ENCODE data around the gene NDUFS8.

The NDUFS8 gene

GRCh38 chr11:68003846-68004550 lies 26.5 kb upstream of the NDUFS8 start, which contains the start of gene UNC93B1:
TSS of gene UNC93B1 (minus strand) at chr11:68004097. CDS start at chr11:68004043, 54 bp downstream.
- peak; percentile 69 to 73 for DNase-seq

DNA sequence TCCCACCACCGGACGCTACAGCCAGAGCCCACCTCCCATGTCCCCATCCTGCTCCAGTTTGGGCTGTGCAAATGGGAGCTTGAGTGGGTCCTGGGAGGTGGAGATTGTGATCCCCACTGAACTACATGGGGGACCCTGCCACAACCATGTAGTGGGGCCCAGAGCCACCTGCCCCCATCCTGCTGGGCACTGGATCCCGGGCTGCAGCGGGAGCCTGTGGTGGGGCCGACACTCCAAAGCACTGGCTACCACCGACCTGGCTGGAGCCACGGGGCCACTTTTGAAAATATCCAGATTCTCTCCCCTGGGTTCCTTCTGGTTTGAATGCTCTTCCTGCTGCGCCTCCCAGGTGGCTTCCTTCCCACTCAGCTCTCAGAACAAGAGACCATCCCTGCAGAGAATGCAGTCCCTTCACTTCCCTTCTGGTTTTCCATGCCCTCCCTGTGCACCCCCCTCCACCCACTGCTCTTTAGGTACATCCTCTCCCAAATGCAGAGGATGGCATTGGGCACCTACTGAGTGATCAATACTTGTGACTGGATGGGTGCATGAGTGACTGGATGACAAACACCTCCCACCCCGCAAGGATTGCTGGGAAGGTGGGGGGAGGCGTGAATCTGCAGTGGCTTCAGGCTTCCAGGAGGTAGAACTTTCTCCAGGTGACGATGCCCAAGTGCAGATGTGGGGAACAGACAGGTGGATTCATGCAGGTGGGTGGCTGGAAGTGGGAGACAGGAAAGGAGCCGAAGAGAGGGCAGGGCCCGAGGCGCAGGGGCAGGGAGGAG lies 25.7 kb upstream of the NDUFS8 start:
- DNase-seq, result no peak

GRCh38 chr11:68006606-68007166 lies 23.8 kb upstream of the NDUFS8 start:
- DNase-seq, result no peak

DNA sequence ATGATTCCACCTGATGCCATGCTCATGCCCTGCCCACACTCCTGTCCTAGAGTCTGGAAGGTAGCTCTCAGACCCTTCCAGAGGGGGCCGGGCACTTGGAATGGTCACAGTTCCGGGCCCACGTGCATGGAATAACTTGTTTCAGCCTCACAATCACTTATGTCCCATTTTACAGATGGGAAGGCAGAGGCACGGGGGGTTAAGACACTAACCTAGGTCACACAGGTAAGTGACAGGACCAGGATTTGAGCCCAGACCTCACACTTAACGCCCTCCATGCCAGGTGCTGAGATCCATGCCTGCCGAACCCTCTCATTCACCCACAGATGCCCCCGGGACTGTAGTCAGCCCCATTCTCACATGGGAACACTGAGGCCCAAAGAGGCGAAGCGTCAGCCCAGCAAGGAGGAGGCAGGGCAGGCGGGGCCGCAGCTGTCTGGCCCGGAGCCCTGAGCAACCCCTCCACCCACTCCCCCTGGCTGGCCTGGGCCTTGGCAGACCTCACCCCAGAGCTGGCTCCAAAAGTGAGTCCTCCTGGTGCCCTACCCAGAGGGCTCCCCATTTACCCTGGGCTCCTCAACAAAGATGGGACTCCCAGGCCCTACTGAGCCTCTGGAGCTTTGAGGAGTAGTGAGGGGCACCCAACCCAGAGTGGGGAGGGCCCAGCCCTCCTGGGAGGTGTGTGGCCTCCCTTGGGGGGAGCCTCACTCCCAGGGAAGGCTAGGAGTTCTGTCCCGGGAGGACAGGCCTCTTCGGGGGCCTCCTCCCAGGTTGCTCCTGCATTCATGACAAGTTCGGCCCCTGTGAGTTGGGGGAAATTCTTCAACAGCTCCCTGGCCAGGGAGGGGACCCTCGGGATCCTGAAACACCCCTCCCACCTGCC lies 22.7 kb upstream of the NDUFS8 start:
- no peak for DNase-seq

DNA sequence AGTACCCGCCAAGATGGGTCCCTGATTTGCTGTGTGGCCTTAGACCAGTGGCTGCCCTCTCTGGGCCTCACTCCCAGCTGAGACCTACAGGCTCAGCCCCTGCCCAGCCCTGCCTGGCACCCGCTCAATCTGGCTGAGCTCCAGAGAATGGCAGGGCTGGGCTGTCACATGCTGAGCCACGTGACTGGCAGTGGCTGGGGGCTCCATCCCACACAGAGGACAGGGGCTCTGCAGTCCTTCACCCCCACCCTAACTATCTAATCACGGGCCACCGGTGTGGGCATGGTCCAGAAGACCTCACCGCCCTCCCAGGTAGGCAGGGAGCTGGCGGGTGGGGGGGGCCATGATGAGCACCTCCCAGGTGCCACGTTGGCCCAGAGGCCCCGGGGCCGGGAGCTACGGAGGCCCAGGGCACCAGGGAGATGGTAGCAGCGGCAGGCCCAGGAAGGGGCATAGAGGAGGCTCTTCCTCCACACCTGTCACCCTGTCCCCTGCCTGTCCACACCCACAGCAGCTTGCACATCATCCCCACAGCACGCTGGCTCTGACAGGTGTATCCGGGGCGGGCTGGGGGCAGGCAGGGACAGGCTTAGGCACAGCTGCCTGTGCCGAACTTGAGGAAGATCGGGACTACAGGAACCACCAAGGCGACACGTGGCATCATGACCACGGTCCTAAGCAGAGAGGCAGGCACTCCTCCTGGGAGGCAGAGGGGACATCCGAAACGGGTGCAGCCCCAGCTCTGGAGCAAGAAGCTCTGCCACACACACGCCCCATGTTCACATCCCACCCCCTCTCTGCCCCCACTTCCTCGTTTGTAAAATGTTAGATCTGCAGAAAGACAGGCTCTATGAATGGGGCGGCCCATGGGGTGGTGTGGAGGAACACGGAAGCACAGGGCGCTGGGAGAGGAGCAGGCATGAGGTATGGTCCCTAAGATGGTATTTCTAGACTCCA lies 21.8 kb upstream of the NDUFS8 start:
- DNase-seq, result no peak

- no peak for DNase-seq
These were observed 20.9 kb upstream of the NDUFS8 start for GRCh38 chr11:68009391-68010089.

- no peak for DNase-seq
These were observed 20.1 kb upstream of the NDUFS8 start, which contains the start of gene ALDH3B1 for GRCh38 chr11:68010090-68011041. TSS of gene ALDH3B1 (plus strand) at chr11:68010327. CDS start at chr11:68015298, 4,971 bp downstream.

DNA sequence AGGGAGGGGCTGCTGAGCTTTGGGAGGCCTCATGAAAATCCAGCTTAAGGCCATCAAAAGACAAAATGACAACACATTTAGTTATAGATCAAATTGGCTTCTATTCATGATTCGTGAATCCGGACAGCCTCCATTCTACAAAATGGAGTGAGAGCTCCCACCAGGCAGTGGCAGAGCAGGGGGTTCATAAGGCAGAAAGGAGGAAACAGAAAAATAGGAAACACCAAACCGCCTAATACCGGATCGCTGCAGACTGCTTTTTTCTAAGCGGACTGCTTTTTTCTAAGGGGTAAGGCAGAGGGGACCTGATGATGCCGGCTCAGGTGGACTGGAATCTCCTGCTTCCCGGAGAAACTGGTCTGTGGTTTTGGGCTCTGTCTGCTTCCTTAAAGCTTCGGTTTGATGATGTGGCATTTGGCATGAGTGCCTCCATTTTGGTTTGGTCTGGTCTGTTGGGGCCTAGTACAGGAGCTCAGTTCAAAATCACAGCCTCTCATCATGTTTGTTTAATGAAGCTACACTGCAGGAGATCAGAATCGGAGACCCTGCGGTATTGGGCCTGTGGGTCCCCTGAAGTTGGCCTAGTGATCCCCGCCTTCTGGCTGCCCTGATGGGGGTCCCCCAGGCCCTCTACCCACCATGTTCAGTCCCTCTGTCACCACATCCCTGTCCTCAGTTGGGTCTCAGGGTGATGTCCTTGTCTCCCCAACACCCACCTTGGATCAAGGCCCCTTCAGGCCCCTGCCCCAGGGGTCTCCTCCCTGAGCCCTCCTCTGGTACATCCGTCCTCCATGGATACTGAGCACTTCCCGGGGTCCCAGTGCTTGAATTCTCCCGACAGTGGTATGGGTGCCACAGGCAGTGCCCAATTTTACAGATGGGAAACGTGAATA lies 19.2 kb upstream of the NDUFS8 start:
- no peak for DNase-seq

- no peak for DNase-seq
These were observed 18.2 kb upstream of the NDUFS8 start for GRCh38 chr11:68012044-68012842.

GRCh38 chr11:68012843-68013610 lies 17.5 kb upstream of the NDUFS8 start:
- no peak for DNase-seq

DNA sequence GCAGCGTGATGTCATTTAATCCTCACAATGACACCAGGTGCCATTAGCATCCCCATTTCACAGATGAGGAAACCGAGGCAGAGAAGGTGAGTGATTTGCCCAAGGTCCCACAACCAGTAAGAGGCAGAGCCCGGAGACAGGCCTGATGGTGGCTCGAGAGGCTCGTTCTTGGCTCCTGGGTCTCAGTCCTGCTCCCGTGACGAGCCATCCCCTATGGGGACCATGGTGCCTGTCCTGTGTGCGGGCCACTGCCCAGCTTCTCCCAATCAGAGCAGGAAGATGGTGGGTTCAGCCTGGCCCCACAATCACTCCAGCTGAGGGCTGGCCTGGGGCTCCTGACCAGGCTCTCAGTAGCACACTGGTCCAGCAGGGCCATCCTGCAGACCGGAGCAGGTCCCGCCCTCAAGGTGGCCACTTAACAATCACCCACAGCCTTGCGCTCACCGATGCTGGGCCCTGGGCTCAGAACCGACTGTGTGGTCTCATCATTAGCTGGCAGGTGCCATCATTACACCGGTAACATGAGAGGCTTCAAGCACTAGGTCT lies 16.8 kb upstream of the NDUFS8 start:
- DNase-seq, result no peak

GRCh38 chr11:68014157-68014946 lies 16.1 kb upstream of the NDUFS8 start:
- no peak for DNase-seq

DNA sequence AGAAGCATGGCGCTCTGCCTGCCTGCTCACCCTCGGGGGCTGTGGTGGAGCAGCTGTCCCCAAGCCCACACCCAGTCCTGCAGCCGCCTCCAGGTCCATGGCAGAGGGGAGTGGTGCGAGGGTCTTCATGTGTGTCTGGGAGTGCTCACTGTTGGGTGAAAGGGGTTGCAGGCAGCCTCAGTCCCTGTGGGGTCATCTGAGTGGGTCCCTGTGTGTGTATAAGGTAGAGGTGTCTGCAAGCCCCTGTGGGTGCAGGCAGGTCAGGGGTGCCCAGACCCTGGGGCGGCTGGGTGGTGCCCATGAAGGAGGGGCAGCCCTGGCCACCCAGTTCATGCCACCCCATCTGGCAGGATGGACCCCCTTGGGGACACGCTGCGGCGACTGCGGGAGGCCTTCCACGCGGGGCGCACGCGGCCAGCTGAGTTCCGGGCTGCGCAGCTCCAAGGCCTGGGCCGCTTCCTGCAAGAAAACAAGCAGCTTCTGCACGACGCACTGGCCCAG lies 15.5 kb upstream of the NDUFS8 start:
- DNase-seq, result no peak

DNA sequence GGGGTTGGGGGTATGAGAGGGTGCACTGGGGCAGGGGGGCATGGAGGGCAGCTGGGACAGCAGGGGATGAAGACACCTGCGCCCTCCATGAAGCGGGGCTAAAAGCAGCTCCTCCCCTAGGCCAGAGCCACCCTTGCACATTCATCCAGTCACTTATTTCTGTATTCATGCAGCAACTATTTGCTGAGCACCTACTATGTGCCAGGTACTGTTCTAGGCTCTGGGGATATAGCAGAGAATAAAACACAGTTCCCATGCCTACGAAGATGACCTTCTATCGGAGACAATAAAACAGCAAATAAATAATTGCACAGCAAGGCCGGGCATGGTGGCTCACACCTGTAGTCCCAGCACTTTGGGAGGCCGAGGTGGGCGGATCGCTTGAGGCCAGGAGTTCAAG lies 15.0 kb upstream of the NDUFS8 start:
- DNase-seq, result no peak

GRCh38 chr11:68016161-68016903 lies 14.1 kb upstream of the NDUFS8 start:
- DNase-seq, result no peak

Measured in activated CD4-positive, alpha-beta T cell treated with anti-CD3 and anti-CD28 coated beads for 4 hours (primary cell).